PFSK-1 (cell line): ENCODE results near the gene PLSCR3.

Experiments
- REST ChIP-seq, 2 experiments: IDR thresholded peaks; 2 replicates each; pipeline versions ENCODE4 v1.6.1 to v1.8.0; 2011 to 2012; ENCODE audit warnings: low read depth in 2 of 2, low read length in 2 of 2, control low read depth in 1 of 2, inconsistent platforms in 1 of 2, mild to moderate bottlenecking in 1 of 2, moderate library complexity in 1 of 2; ENCODE audit not compliant: insufficient read depth in 1 of 2
- TAF1 ChIP-seq: IDR thresholded peaks from 2 replicates; pipeline ENCODE4 v1.6.1; 2012; ENCODE audit warnings: low read length, control low read depth, borderline replicate concordance; ENCODE audit not compliant: insufficient read depth

GRCh38 chr17:7348478-7349242 is 45.7 kb downstream of the PLSCR3 start:
- TF ChIP-seq REST (IDR thresholded peaks at IDR 0.05; ENCODE audit: insufficient read depth in 1 of 2, low read depth in 2 of 2, low read length in 2 of 2), result no peak
- TF ChIP-seq TAF1, result no peak
